H9 (cell line): Measurements from ENCODE around the gene IL1RAPL2. TPM values are rescaled to one million over a fixed set of nuclear protein-coding genes. Genes with fewer than 3 reads are reported as not detected.

Experiments
- DNase-seq: peaks from one replicate; pipeline ENCODE4 v3.0.0-alpha.2; 2017
- H2AFZ ChIP-seq: one replicate; pipeline ENCODE4 v1.6.1; 2013; ENCODE audit warnings: mild to moderate bottlenecking, low read length, control low read depth, moderate library complexity
- H2AK5ac ChIP-seq: 2 replicates; pipeline ENCODE4 v1.6.1; 2013; ENCODE audit warnings: low read length, control low read depth, mixed read lengths; ENCODE audit not compliant: insufficient read length
- H2BK120ac ChIP-seq: one replicate; pipeline ENCODE4 v1.6.1; 2013; ENCODE audit warnings: low read depth, mild to moderate bottlenecking, low read length, control low read depth, inconsistent platforms; ENCODE audit not compliant: poor library complexity, severe bottlenecking
- H2BK12ac ChIP-seq: 2 replicates; pipeline ENCODE4 v1.6.1; 2013; ENCODE audit warnings: low read length, control low read depth, mixed read lengths, low read depth; ENCODE audit not compliant: insufficient read length
- H2BK15ac ChIP-seq: 2 replicates; pipeline ENCODE4 v1.6.1; 2013; ENCODE audit warnings: low read depth, low read length, control low read depth
- H2BK20ac ChIP-seq: one replicate; pipeline ENCODE4 v1.6.1; 2013; ENCODE audit warnings: low read depth, mild to moderate bottlenecking, low read length, control low read depth, inconsistent platforms; ENCODE audit not compliant: poor library complexity, severe bottlenecking
- H2BK5ac ChIP-seq: 2 replicates; pipeline ENCODE4 v1.6.1; 2013; ENCODE audit warnings: low read length, control low read depth, mixed read lengths; ENCODE audit not compliant: insufficient read length
- H3K14ac ChIP-seq: 2 replicates; pipeline ENCODE4 v1.6.1; 2013; ENCODE audit warnings: low read length, control low read depth; ENCODE audit not compliant: insufficient read depth
- H3K18ac ChIP-seq: 2 replicates; pipeline ENCODE4 v1.6.1; 2013; ENCODE audit warnings: low read depth, mild to moderate bottlenecking, mixed read lengths, low read length, control low read depth; ENCODE audit not compliant: insufficient read length
- H3K23ac ChIP-seq: 2 replicates; pipeline ENCODE4 v1.6.1; 2013; ENCODE audit warnings: low read length, control low read depth, mixed read lengths, low read depth; ENCODE audit not compliant: insufficient read length
- H3K23me2 ChIP-seq: 2 replicates; pipeline ENCODE4 v1.6.1; 2013; ENCODE audit warnings: low read depth, mild to moderate bottlenecking, mixed read lengths, low read length, control low read depth; ENCODE audit not compliant: insufficient read length, poor library complexity, severe bottlenecking
- H3K27ac ChIP-seq: 2 replicates; pipeline ENCODE4 v1.5.1; 2013; ENCODE audit warnings: low read length, control low read depth, mixed read lengths, low read depth; ENCODE audit not compliant: insufficient read length
- H3K27me3 ChIP-seq: 2 replicates; pipeline ENCODE4 v1.6.1; 2013; ENCODE audit warnings: low read length, control low read depth, inconsistent platforms; ENCODE audit not compliant: insufficient read depth
- H3K4ac ChIP-seq: 2 replicates; pipeline ENCODE4 v1.6.1; 2013; ENCODE audit warnings: low read depth, mild to moderate bottlenecking, control low read depth, inconsistent platforms, low read length, moderate library complexity
- H3K4me1 ChIP-seq: 2 replicates; pipeline ENCODE4 v1.6.1; 2013; ENCODE audit warnings: low read length, control low read depth, inconsistent platforms; ENCODE audit not compliant: insufficient read depth
- H3K4me2 ChIP-seq: 2 replicates; pipeline ENCODE4 v1.6.1; 2013; ENCODE audit warnings: low read length, control low read depth, mixed read lengths; ENCODE audit not compliant: insufficient read length, insufficient read depth
- H3K56ac ChIP-seq: 2 replicates; pipeline ENCODE4 v1.6.1; 2013; ENCODE audit warnings: low read depth, mild to moderate bottlenecking, mixed read lengths, low read length, control low read depth; ENCODE audit not compliant: insufficient read length
- H3K79me1 ChIP-seq: 2 replicates; pipeline ENCODE4 v1.6.1; 2013; ENCODE audit warnings: low read depth, mild to moderate bottlenecking, moderate library complexity, low read length, control low read depth, inconsistent platforms; ENCODE audit not compliant: insufficient read depth, poor library complexity, severe bottlenecking
- H3K79me2 ChIP-seq: 2 replicates; pipeline ENCODE4 v1.6.1; 2013; ENCODE audit warnings: low read length, control low read depth, inconsistent platforms; ENCODE audit not compliant: insufficient read depth
- H3K9ac ChIP-seq: 2 replicates; pipeline ENCODE4 v1.6.1; 2013; ENCODE audit warnings: low read length, control low read depth, mixed read lengths; ENCODE audit not compliant: insufficient read length; ENCODE audit errors: extremely low read depth
- H3K9me3 ChIP-seq: one replicate; pipeline ENCODE4 v1.6.1; 2013; ENCODE audit warnings: low read depth, low read length, inconsistent platforms; ENCODE audit not compliant: control insufficient read depth
- H3T11ph ChIP-seq: one replicate; pipeline ENCODE4 v1.6.1; 2013; ENCODE audit warnings: mild to moderate bottlenecking, low read length, control low read depth, inconsistent platforms
- H4K20me1 ChIP-seq: one replicate; pipeline ENCODE4 v1.6.1; 2013; ENCODE audit not compliant: control insufficient read depth, insufficient read length, insufficient read depth
- H4K5ac ChIP-seq: 2 replicates; pipeline ENCODE4 v1.6.1; 2013; ENCODE audit warnings: low read depth, mild to moderate bottlenecking, mixed read lengths, low read length, control low read depth; ENCODE audit not compliant: insufficient read length
- H4K8ac ChIP-seq: replicated peaks from 2 replicates; pipeline ENCODE4 v1.6.1; 2013; ENCODE audit warnings: low read length, control low read depth, mixed read lengths, low read depth; ENCODE audit not compliant: insufficient read length
- H4K91ac ChIP-seq: 2 replicates; pipeline ENCODE4 v1.6.1; 2013; ENCODE audit warnings: low read depth, mild to moderate bottlenecking, moderate library complexity, mixed read lengths, low read length, control low read depth; ENCODE audit not compliant: insufficient read length
- H3K27ac Mint-ChIP-seq, 3 experiments: 2 replicates in 2 of 3; 3 replicates in 1 of 3; pipeline ENCODE4 v1.8.0; 2020 to 2021; ENCODE audit warnings: mixed read lengths in 3 of 3, mild to moderate bottlenecking in 1 of 3, moderate library complexity in 1 of 3
- H3K27me3 Mint-ChIP-seq: 2 replicates; pipeline ENCODE4 v1.8.0; 2021; ENCODE audit warnings: low read depth, mild to moderate bottlenecking, moderate library complexity, mixed read lengths
- H3K36me3 Mint-ChIP-seq, 3 experiments: 2 replicates in 2 of 3; 3 replicates in 1 of 3; pipeline ENCODE4 v1.8.0; 2020 to 2021; ENCODE audit warnings: low read depth in 3 of 3, mixed read lengths in 3 of 3; ENCODE audit not compliant: insufficient read depth in 1 of 3
- H3K4me1 Mint-ChIP-seq, 2 experiments: 2 replicates each; pipeline ENCODE4 v1.8.0; 2020; ENCODE audit warnings: mixed read lengths in 2 of 2
- H3K4me3 Mint-ChIP-seq, 2 experiments: 2 replicates in 1 of 2; 3 replicates in 1 of 2; pipeline ENCODE4 v1.8.0; 2020 to 2021; ENCODE audit warnings: mild to moderate bottlenecking in 2 of 2, mixed read lengths in 2 of 2, moderate library complexity in 1 of 2
- H3K9me3 Mint-ChIP-seq, 2 experiments: 2 replicates in 1 of 2; 3 replicates in 1 of 2; pipeline ENCODE4 v1.8.0; 2020; ENCODE audit warnings: mild to moderate bottlenecking in 2 of 2, mixed read lengths in 2 of 2, moderate library complexity in 1 of 2
- CTCF ChIP-seq: fragments of 200-600 bp; sonication (generic); conservative IDR thresholded peaks from 3 replicates; pipeline ENCODE4 v1.8.0; 2021; ENCODE audit warnings: antibody characterized with exemption, mild to moderate bottlenecking
- WGBS: extraction: QIAGEN DNeasy Blood & Tissue Kit; methylation state at CpG from one replicate; pipeline ENCODE4 v1.1.7; 2013; ENCODE audit warnings: missing lambda C conversion rate, low lambda C conversion rate, mixed read lengths; ENCODE audit not compliant: insufficient read length; ENCODE audit errors: extremely low coverage; 5-methylcytosine and 5-hydroxymethylcytosine counted together
- total RNA-seq: library from RNA; stranded (reverse); gene quantifications from 2 replicates; pipeline ENCODE4 v1.2.1, GENCODE V29; 2021

The IL1RAPL2 gene
- total RNA-seq, 1 experiment from 2014 or later = not detected

DNA sequence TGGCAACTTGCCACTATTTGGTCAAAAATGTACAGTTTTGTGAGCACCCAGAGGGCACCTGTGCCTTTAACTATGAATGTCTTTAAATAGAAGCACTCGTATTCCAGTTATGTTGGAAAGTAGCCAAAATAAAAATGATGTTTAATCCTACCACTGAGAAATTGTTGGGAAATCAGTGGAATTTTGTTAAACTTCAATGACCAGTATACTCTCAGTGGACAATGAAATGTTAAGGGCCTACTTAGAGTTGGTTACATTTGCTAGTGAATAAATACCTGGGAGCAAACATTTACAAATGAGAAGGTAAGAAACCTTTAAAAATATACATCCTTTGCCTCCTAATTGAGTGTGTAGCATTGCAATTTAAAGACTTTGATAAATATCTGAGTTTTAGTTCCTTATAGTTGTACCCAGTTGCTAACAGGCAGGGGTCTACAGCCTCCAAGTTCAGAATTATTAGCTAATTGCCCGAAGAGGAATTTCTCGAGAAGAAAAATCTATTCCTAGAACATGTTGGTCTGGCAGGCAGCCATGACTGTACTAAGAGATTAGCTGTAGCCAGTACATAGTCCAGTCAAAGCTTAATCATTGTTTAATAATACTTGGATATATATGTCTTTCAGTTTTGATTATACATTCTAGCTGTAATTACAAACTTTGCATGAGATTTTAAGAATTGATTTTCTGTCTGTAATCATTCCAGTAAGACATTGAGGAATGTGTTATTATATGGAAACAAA, 93.2 kb downstream of the IL1RAPL2 start:
- Histone ChIP-seq H3K79me1 (no peaks in the 10 kb centered on the region), H3K27me3 (no peaks in the 10 kb centered on the region), H4K5ac (no peak overlapping the region), H3K4ac (no peak overlapping the region), H3T11ph (no peak overlapping the region), H3K79me2 (no peaks in the 10 kb centered on the region), H2BK5ac (no peak overlapping the region), H4K91ac (no peak overlapping the region), H4K20me1 (no peaks in the 10 kb centered on the region), H3K9me3 (no peaks in the 10 kb centered on the region), H3K56ac (no peak overlapping the region), H3K23me2 (no peaks in the 10 kb centered on the region), H2AFZ (no peak overlapping the region), H2BK20ac (no peak overlapping the region), H3K18ac (no peak overlapping the region), H3K4me2 (no peak overlapping the region), H2AK5ac (no peak overlapping the region), H4K8ac (no peak overlapping the region), H3K27ac (no peak overlapping the region), H2BK120ac (no peak overlapping the region), H3K23ac (no peak overlapping the region), H3K14ac (no peak overlapping the region), H3K4me1 (no peaks in the 10 kb centered on the region), H3K9ac (no peak overlapping the region), H2BK12ac (no peak overlapping the region), H2BK15ac (no peak overlapping the region)
- Mint-ChIP-seq H3K4me3 (no peak overlapping the region), H3K36me3 (no peaks in the 10 kb centered on the region; a peak in 1 of 7 replicates), H3K27ac (no peak overlapping the region), H3K4me1 (no peaks in the 10 kb centered on the region), H3K27me3 (peaks cover 3% of the 10 kb centered on the region; the same call in 1 of the 2 replicates), H3K9me3 (peaks cover 0 to 54% of the 10 kb centered on the region in 2 experiments; a peak in 2 of 5 replicates)
- no peak for TF ChIP-seq CTCF
- no CpG with 5 or more reads among the region's 3 CpGs for WGBS
- no peak for DNase-seq
